Measurements from ENCODE around the gene MAMLD1.

The MAMLD1 gene

GRCh38 chrX:150352581-150352980, 10.5 kb upstream of the MAMLD1 start:
- no peak for DNase-seq (ENCODE audit: low read depth in 3 of 3)

DNA sequence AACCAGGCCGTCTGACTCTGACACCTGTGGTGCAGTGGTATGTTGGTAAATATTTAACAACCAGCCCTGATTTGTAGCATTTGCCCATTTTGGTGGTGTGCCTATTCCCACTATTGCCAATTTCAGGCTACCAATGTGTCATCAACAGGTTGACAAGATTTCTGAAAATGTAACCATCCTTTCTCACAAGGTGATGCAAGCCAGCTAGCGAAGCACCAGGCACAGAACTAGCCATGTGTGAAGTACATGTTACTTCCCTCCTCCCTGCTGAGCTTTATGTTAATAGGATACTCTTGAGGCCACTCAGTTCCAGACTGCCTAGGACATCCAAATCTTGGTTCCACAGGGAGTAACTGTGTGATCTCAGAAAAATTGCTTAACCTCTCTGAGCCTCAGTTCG, 7.2 kb upstream of the MAMLD1 start:
- no peak for DNase-seq (ENCODE audit: low read depth in 3 of 3)

DNA sequence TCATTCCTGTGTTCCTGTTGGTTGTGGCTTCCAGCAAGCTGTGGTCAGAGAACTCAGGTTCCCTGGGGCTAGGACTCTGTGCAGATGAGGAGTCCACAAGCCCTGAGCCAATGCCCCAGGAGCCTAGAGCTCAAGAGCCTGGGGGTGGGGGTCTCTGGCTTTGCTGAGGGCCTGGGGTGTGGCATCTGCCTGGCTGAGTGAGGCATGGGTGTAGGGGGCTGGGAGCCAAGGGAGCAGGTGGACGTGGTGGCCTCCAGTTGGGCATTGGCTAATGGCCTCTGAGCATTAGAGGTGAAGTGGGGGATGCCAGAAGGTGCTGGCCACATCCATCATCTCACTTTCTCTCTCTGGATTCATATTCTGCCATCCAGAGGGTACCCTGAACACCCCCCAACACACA, 5.3 kb upstream of the MAMLD1 start:
- no peak for DNase-seq (ENCODE audit: low read depth in 3 of 3)

DNA sequence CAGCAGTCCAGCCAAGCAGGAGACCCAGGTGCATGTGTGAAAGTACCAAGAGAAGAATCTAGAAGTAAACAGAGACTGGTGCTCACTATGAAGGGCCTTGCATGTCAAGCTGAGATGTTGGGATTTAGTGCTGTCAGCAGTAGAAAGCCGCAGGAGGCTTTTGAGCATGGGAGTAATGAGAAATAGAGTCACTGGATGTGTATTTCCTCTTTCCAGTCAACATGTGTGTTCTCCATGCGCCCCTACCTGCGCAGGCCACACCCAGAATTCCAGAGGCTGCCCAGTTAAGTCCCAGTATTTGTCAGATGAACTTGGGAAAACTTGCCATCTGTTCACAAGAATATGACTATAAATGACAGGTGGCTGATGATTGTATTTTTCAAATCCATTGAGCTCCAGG, 4.5 kb upstream of the MAMLD1 start:
- DNase-seq (ENCODE audit: low read depth in 3 of 3): no peak

DNA sequence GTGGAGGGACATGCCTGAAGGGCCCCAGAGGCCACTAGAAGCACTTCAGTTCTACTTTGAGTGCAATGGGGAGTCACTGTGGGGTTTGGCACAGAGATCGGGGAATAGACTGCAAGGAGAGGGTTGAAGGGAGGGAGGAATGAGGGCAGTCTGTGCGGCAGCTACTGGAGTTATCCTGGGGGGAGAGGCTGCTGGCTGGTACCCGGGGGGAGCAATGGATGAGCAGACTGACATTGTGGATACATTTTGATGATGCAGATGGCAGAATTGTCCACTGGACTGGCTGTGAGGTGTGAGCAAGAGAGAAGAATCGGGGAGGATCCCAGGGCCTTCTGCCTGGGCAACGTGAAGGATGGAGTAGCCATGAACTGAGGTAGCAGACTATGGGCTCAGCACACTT, 2.8 kb upstream of the MAMLD1 start:
- no peak for DNase-seq (ENCODE audit: low read depth in 3 of 3)

DNA sequence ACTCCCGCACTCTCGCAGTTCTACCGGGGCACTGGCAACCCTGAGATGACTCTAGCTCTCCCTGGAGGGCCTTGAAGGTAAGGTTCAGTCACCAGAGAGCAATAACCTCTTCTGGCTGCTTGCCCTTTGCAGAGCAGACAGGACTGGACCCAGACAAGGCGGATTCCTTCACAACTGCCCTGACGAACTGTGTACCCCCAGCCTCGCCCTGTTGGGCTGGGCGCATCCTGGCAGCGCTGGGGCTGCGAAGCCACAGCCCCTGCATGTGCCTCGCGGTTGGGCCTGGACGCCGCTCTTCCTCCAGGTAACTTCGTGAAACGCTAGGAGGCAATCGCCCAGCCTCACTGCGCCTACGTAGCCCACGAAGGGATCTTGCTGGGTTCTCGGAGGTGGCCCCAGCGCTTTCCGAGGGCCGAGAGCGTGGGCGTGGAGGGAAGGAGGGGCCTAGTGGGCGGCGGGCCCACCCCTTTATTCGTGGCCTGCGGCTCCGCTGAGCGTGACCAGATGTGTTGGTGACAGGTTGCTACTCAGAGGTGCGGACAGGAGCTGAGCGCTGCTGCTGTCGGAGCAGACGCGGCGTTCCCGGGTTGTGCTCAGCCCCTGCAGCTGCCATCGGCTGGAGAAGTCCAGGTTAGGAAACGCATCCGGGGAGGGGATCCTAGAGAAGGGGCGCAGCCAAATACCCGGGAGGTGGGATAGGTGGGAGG, 1.9 kb upstream of the MAMLD1 start:
- DNase-seq (ENCODE audit: low read depth in 3 of 3): peak in 1 of 3 experiments; percentile 22

DNA sequence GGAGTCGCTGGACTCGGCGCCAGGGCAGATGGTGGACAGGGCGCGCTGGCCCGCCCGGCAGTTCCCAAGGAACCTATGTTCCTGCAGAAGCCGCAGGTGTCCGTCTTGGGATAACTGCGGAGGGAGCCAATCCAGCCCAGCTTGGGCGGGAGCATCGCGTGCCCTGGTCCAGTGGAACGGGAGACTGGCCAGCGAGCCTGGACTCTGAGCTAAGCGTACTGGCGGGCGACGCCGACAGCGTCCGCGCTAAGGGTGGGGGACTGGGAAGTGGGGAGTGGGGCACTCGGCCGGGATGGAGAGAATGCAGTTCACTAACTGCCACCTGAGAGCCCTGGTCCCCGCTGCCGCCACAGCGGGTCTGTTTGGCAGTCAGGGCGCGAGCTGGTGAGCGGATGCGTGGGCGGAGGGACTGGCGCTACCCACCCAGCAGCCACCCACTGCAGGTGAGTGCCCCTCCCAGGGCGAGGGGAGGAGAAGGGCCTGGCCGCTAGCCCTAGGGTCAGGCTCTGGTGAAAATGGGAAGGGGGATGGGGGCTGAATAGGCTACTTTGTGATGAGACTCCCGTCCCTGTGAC, 1.3 kb upstream of the MAMLD1 start:
- DNase-seq (ENCODE audit: low read depth in 3 of 3): no peak

DNA sequence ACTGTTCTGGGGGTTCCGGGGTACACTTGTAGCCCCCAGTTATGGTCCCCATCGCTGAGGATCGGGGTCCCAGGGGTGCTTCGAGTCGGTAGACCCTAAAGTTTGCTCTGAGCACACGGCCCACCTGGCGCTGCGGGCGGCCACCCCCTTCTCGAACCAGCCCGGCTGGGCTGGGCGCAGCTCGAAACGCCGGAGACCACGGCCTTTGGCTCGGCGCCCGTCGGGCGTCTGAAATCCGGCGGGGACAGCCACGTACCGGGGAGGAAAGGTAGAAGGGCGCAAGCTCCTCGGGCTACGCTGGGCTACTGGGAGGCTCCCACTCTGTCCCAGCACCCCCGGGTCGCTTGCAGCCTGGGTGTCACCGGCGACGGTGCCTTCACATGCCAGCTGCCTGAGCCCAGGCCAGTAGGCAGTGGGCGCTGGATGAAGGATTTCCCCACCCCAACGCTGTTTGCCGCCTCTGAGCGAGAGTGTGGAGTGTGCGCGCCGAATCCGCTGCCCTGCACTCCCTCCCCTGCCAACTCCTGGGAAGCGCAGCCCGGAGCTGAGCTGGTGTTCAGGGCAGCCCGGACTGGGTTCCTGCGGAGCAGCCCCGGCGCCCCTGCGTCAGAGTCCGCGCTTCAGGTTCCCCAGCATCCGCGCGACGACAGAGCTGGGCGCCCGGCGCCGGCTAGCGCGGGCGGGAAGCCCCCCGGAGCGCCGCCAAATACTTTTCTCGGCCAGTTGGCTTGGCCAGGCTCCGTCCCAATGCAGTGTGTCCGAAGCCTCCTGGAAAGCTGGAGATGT, 637 bp downstream of the MAMLD1 start:
- peak in 1 of 3 experiments; percentile 12 for DNase-seq (ENCODE audit: low read depth in 3 of 3)

DNA sequence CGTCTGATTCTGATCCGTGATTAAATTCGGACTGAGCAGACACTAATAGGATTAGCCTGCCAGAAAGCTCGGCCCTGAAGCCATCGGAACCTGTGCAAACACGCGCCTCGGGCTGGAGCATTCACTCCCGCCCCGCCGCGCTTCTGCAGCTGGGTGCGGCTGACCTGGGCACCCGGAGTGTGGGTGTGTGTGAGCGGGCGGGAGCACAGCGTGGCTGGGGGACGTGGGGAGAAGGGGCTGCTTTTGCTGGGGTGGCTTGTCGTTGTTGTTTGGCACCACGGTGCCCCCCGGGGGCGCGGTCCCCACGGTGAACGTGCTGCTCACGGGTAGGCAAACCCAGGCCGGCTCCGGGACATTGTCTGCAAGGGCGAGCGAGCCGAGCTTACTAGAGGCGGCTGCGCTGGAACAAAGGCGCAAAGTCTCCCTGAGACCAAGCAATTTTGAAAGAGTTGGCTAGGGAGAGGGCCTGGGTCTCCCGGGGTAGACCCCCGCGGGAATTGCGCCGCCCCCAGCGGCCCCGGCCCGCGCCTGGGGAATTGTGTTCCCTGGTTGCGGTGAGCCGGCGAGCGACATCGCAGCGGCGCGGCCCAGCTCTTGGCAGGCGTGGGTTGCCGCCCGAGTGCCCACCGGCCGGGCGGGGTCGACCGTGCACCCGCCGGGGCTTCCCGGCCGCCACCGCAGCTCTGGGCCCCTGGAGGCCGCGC, 1.4 kb downstream of the MAMLD1 start:
- DNase-seq (ENCODE audit: low read depth in 3 of 3): peak in 1 of 3 experiments; percentile 14

GRCh38 chrX:150365051-150365989, 2.2 kb downstream of the MAMLD1 start:
- DNase-seq (ENCODE audit: low read depth in 3 of 3): peak in 1 of 3 experiments; percentile 46

DNA sequence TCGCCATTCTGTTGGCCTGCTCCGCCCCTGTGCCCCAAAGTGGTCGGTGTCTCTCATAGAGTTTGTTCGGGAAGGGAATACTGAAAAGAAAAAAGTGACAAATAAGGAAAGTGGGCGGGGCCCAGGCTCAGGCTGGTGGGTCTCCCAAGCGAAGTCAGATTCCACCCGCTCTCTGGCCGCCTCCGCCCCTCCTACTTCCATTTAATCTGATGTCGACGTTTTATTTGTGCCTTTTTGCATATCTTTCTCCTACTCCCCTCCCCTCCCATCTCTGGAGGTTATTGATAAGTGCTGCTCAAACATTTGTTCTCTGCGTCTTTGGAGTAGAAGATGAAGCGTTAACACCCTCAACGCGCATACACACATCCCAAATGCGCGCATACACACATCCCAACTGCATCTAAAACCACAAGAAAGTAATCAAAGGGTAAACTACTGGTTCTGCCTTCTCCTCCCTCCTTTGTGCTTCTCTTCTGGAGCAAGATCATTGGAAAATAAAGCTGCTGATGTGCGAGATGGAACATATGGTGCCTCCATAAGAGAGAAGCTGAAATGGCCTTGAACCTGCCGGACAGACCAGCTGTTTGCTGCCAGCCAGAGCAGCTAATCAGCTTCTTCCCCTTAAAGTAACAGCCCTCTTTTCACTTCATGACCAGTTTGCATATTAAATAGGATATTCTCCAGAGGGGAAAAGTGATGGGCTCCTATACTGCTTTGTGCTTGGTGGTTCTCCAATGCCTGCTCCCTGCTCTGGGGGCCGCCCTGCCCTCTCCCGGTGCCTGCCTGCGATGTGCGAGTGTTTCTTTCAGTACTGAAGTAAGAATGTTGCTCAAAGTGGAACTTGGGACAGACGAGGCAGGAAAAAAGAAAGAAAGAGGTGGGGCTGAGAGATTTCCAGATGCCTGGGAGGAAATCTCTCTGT, 3.1 kb downstream of the MAMLD1 start:
- peak in 1 of 3 experiments; percentile 6 for DNase-seq (ENCODE audit: low read depth in 3 of 3)

DNA sequence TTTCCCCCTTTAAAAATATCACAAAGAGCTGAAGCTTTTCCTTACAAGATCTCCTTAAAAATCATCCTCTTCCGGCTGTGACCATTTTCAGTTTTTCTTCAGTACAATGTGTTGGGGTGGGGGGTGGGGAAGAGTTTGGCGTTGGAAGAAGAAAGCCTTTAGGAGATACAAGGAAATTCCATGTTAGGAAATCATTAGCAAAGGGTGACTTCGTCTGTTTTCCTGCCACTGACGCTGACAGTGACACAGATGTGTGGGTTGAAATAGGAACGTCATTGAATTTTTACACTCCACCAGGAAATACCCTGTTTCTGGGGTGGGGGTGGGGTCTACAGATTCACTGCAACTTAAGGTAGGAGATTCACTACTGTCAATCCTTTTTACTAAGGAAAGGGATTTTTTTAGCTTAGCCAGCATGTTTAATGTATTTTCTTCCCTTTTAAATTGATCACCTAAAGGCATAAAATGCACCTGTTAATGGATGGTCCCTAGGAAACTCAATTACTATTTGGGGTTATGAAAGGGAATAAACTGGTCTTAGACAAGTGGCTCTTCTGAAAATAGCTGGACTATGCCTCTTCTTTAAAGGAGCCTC, 3.9 kb downstream of the MAMLD1 start:
- DNase-seq (ENCODE audit: low read depth in 3 of 3): no peak

DNA sequence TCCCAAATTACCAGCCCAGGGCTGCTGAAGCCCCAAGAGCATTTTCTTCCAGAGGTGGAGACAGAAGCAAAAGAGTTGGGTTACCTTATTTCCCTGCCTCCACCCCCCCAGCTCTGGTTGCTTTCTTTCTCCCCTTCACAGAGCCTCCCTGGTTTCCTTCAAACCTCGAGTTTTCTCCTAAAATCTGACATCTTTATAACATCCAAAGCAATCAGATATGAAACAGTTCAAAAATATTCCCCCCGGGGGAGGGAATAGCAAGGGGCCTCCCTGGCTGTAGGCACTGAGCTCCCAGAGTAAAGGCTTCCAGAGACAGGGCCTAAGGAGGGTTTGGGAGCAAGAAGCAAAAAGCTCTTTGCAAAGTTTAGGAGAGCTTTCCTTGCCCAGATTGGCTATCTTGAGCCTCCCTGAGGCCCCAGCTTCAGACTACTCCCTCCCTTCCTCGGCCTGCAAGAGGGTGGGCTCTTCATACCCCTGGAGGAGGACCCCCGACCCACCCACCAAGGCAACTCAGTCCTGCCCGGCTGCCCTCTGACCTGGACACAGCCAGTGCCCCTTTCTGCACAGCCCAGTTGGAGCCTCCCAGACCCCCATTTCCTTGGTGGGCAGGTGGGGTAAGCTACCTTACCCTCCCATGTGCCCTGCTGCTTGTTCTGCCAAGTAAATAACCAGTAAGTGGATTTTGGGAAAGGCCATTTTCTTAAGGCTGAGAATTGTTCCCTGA, 7.6 kb downstream of the MAMLD1 start:
- DNase-seq (ENCODE audit: low read depth in 3 of 3): no peak

GRCh38 chrX:150371877-150372276, 8.8 kb downstream of the MAMLD1 start:
- DNase-seq (ENCODE audit: low read depth in 3 of 3): no peak

DNA sequence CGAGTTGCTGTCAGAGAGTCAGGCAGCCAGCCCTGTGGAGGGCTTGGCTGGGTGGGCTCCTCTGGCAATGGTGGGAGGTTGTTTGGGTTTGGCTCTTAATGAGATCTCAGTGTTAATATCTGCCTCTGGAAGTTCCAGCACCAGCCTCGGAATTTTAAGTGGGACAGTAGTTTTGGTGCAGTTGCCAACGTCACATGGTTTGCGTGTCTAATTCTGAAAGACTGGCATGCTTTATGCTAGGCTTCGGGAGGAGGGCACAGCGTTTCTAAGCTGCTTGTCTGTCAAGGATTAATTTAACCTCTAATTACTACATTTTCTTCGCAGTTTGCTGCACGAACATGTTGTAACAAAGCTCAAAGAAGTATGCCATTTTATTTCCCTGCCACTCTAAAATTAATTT, 9.2 kb downstream of the MAMLD1 start:
- no peak for DNase-seq (ENCODE audit: low read depth in 3 of 3)

DNA sequence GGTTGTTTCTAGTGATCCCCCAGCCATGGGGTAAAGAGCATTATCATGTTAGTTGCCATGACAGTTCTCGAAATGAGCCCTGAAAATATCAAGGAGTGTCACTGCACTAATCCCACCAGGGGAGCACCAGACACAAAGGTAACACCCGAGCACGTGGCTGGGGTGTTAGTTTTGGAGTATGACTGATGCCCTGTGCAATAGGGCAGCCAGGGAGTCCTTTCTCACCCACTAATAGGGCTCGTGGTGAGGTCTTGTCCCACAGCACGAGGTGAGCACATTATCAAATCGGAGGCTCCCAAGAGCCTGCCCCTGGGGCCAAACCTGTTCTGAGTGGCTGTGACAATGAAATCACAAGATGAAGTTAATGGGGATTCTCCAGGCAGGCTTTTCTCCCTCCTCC, 9.6 kb downstream of the MAMLD1 start:
- DNase-seq (ENCODE audit: low read depth in 3 of 3): no peak

DNA sequence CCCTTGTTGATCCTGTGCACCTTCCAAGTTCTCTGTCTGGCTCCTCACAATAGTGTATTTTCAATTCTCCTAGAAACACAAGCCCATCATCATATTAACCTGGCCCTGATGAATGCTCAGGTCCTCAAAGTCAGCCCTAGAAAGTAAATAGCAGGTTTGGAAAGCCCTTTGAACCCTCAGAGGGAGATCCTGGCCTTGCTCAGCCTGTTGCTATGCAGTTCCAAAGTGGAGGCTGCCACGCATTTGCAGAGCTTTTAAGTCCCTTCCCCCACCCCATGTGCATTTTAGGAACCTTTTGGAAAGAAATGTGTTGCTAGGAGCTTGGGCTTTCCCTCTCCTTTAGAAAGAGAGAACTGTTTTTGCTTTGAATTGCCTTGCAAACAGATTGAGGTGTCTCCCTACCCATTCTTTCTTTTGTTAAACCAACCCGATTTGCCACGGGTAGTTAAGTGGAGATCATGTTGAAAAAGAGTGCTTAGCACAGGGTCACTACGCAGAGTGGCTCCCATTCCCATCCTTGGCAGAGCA, 12.2 kb downstream of the MAMLD1 start:
- DNase-seq (ENCODE audit: low read depth in 3 of 3): no peak

- DNase-seq (ENCODE audit: low read depth in 3 of 3): no peak
Measured at GRCh38 chrX:150377005-150377404, 13.9 kb downstream of the MAMLD1 start.

DNA sequence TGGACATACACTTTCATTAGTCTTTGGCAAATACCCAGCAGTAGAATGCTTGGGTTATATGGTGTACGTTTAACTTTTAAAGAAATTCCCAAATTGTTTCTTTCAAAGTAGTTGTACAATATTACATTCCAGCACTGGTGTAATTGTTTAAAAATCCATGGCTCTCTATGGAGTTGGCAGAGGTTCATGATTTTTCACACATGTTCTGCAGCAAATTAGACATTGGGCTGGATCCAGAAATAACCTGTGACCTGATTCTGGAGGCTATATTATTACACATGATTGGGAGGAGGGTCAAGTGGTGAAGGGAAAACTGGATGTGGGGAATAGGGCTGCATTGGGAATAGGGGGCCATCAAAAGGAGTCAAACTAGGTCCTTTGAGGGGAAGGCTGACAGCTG, 41.9 kb downstream of the MAMLD1 start:
- no peak for DNase-seq (ENCODE audit: low read depth in 3 of 3)
